ENCODE results near the gene LIN28B. TPM values are rescaled to one million over a fixed set of nuclear protein-coding genes. Genes with fewer than 3 reads are reported as not detected.

Gene LIN28B
- polyA plus RNA-seq, 1 donor from 2014 or later = 19.1 TPM

- no peaks in the 10 kb centered on the region for H3K9me3 ChIP-seq (ENCODE audit: low read length)
- no peaks in the 10 kb centered on the region for H3K27me3 ChIP-seq (ENCODE audit: insufficient read depth, low read depth, low read length)
- H4K20me1 ChIP-seq (ENCODE audit: insufficient read depth) = no peaks in the 10 kb centered on the region
- H3K27ac ChIP-seq (ENCODE audit: low read length) = no peak overlapping the region
- H3K79me2 ChIP-seq (replicated peaks; ENCODE audit: insufficient read depth, low read length) = peaks cover 62% of the 10 kb centered on the region
- no peaks in the 10 kb centered on the region for H3K9me2 ChIP-seq (ENCODE audit: insufficient read depth, low read length)
- no peak overlapping the region for H3K4me3 ChIP-seq (ENCODE audit: low read length)
- H3K9ac ChIP-seq (ENCODE audit: low read length) = no peak overlapping the region
- no peaks in the 10 kb centered on the region for H3K36me3 ChIP-seq (ENCODE audit: insufficient read depth, low read length)
- no peak overlapping the region for H2AFZ ChIP-seq (ENCODE audit: low read depth, low read length)
- no peaks in the 10 kb centered on the region for H3F3A ChIP-seq (ENCODE audit: insufficient read depth, low read length, poor library complexity, severe bottlenecking)
- no peak overlapping the region for H3K4me2 ChIP-seq (ENCODE audit: low read length)
- TF ChIP-seq MXI1 (conservative IDR thresholded peaks at IDR 0.05; ENCODE audit: poor library complexity, severe bottlenecking) = no peak
- TF ChIP-seq RAD21 (conservative IDR thresholded peaks at IDR 0.05) = no peak
- TF ChIP-seq CTCF (IDR thresholded peaks at IDR 0.05; ENCODE audit: poor library complexity, severe bottlenecking) = no peak
- no peak for TF ChIP-seq EZH2 (IDR thresholded peaks at IDR 0.05; ENCODE audit: borderline replicate concordance, insufficient read depth, low read length, poor library complexity, severe bottlenecking)
- TF ChIP-seq EP300 (conservative IDR thresholded peaks at IDR 0.05; ENCODE audit: poor library complexity, severe bottlenecking) = no peak
- no peak for TF ChIP-seq TAF1 (IDR thresholded peaks at IDR 0.05; ENCODE audit: low read depth)
- TF ChIP-seq POLR2AphosphoS5 (IDR thresholded peaks at IDR 0.05) = no peak
- no peak for TF ChIP-seq SMC3 (conservative IDR thresholded peaks at IDR 0.05; ENCODE audit: poor library complexity)
- TF ChIP-seq REST (IDR thresholded peaks at IDR 0.05; ENCODE audit: borderline replicate concordance) = no peak
Measured at GRCh38 chr6:105058846-105059245, 101.9 kb downstream of the LIN28B start.

GRCh38 chr6:105066233-105066632 lies 109.3 kb downstream of the LIN28B start:
- H3K4me3 ChIP-seq (ENCODE audit: low read length) = no peak overlapping the region
- no peaks in the 10 kb centered on the region for H3K9me3 ChIP-seq (ENCODE audit: low read length)
- no peaks in the 10 kb centered on the region for H3K27me3 ChIP-seq (ENCODE audit: insufficient read depth, low read depth, low read length)
- peaks cover 25% of the 10 kb centered on the region for H3K79me2 ChIP-seq (replicated peaks; ENCODE audit: insufficient read depth, low read length)
- H4K20me1 ChIP-seq (ENCODE audit: insufficient read depth) = no peaks in the 10 kb centered on the region
- no peak overlapping the region for H3K9ac ChIP-seq (ENCODE audit: low read length)
- H3K36me3 ChIP-seq (ENCODE audit: insufficient read depth, low read length) = no peaks in the 10 kb centered on the region
- no peaks in the 10 kb centered on the region for H3F3A ChIP-seq (ENCODE audit: insufficient read depth, low read length, poor library complexity, severe bottlenecking)
- H2AFZ ChIP-seq (ENCODE audit: low read depth, low read length) = no peak overlapping the region
- no peak overlapping the region for H3K4me2 ChIP-seq (ENCODE audit: low read length)
- TF ChIP-seq REST (IDR thresholded peaks at IDR 0.05; ENCODE audit: borderline replicate concordance) (no peak), SMC3 (conservative IDR thresholded peaks at IDR 0.05; ENCODE audit: poor library complexity) (no peak), MXI1 (conservative IDR thresholded peaks at IDR 0.05; ENCODE audit: poor library complexity, severe bottlenecking) (no peak), EP300 (conservative IDR thresholded peaks at IDR 0.05; ENCODE audit: poor library complexity, severe bottlenecking) (no peak), TAF1 (IDR thresholded peaks at IDR 0.05; ENCODE audit: low read depth) (no peak), RAD21 (conservative IDR thresholded peaks at IDR 0.05) (no peak), CTCF (IDR thresholded peaks at IDR 0.05; ENCODE audit: poor library complexity, severe bottlenecking) (no peak), EZH2 (IDR thresholded peaks at IDR 0.05; ENCODE audit: borderline replicate concordance, insufficient read depth, low read length, poor library complexity, severe bottlenecking) (no peak), POLR2AphosphoS5 (IDR thresholded peaks at IDR 0.05) (no peak)
- no peaks in the 10 kb centered on the region for H3K9me2 ChIP-seq (ENCODE audit: insufficient read depth, low read length)
- H3K27ac ChIP-seq (ENCODE audit: low read length) = no peak overlapping the region

All from neural cell (in vitro differentiated cells).